Liver (tissue), 9 donors: Measurements from ENCODE around the gene BAHD1. TPM values are rescaled to one million over a fixed set of nuclear protein-coding genes. Genes with fewer than 3 reads are reported as not detected.

ENCODE experiments used
- DNase-seq: peaks from one replicate; pipeline ENCODE4 v3.0.0-alpha.2; 2017; ENCODE audit warnings: low spot score
- H3K27ac ChIP-seq, 2 donors: one replicate each; pipeline ENCODE4 v1.7.0; 2013; ENCODE audit warnings: inconsistent platforms in 2 of 2, low read length in 2 of 2, control low read depth in 1 of 2, low read depth in 1 of 2, mild to moderate bottlenecking in 1 of 2
- H3K27me3 ChIP-seq, 4 donors: one replicate each; pipeline versions ENCODE4 v1.6.1 to v1.7.0; 2013; ENCODE audit warnings: low read length in 3 of 4, inconsistent platforms in 1 of 4, mild to moderate bottlenecking in 1 of 4, moderate library complexity in 1 of 4; ENCODE audit not compliant: control insufficient read depth in 4 of 4, insufficient read depth in 4 of 4
- H3K36me3 ChIP-seq, 4 donors: one replicate each; pipeline versions ENCODE4 v1.6.1 to v1.7.0; 2013; ENCODE audit warnings: low read length in 3 of 4, mild to moderate bottlenecking in 3 of 4, low read depth in 1 of 4, moderate library complexity in 1 of 4; ENCODE audit not compliant: control insufficient read depth in 4 of 4, insufficient read depth in 3 of 4
- H3K4me1 ChIP-seq, 4 donors: one replicate each; pipeline versions ENCODE4 v1.6.1 to v1.7.0; 2013; ENCODE audit warnings: low read length in 3 of 4, mild to moderate bottlenecking in 3 of 4, moderate library complexity in 1 of 4; ENCODE audit not compliant: control insufficient read depth in 4 of 4, insufficient read depth in 4 of 4
- H3K4me3 ChIP-seq, 3 donors: one replicate each; pipeline versions ENCODE4 v1.6.1 to v1.7.0; 2013; ENCODE audit warnings: low read length in 3 of 3, control low read depth in 1 of 3, low read depth in 1 of 3, mild to moderate bottlenecking in 1 of 3
- H3K9ac ChIP-seq, 2 donors: one replicate each; pipeline ENCODE4 v1.7.0; 2013; ENCODE audit warnings: low read length in 2 of 2, mild to moderate bottlenecking in 2 of 2, moderate library complexity in 2 of 2, control low read depth in 1 of 2, low read depth in 1 of 2
- H3K9me3 ChIP-seq, 4 donors: one replicate each; pipeline versions ENCODE4 v1.6.1 to v1.7.0; 2013; ENCODE audit warnings: low read length in 3 of 4; ENCODE audit not compliant: control insufficient read depth in 4 of 4
- ATF3 ChIP-seq: IDR thresholded peaks from 2 replicates; pipeline ENCODE4 v1.6.1; 2016; ENCODE audit warnings: antibody characterized with exemption
- EGR1 ChIP-seq, 2 donors: IDR thresholded peaks; 2 replicates each; pipeline ENCODE4 v1.6.1; 2016 to 2018; ENCODE audit warnings: antibody characterized with exemption in 2 of 2, low read depth in 2 of 2
- FOXA1 ChIP-seq: IDR thresholded peaks from 2 replicates; pipeline ENCODE4 v1.6.1; 2016; ENCODE audit warnings: antibody characterized with exemption
- FOXA2 ChIP-seq: IDR thresholded peaks from 2 replicates; pipeline ENCODE4 v1.6.1; 2016; ENCODE audit warnings: antibody characterized with exemption
- GABPA ChIP-seq, 2 donors: IDR thresholded peaks in 1 of 2; conservative IDR thresholded peaks in 1 of 2; 2 replicates each; pipeline ENCODE4 v1.6.1; 2016; ENCODE audit warnings: antibody characterized with exemption in 2 of 2, mild to moderate bottlenecking in 1 of 2, moderate library complexity in 1 of 2
- HNF4G ChIP-seq: IDR thresholded peaks from 2 replicates; pipeline ENCODE4 v1.6.1; 2016; ENCODE audit warnings: antibody characterized with exemption
- JUND ChIP-seq, 2 donors: IDR thresholded peaks; 2 replicates each; pipeline ENCODE4 v1.6.1; 2016; ENCODE audit warnings: antibody characterized with exemption in 2 of 2
- NR2F2 ChIP-seq: IDR thresholded peaks from 2 replicates; pipeline ENCODE4 v1.6.1; 2016; ENCODE audit warnings: antibody characterized with exemption
- RAD21 ChIP-seq, 2 donors: IDR thresholded peaks; 2 replicates each; pipeline ENCODE4 v1.6.1; 2016; ENCODE audit warnings: antibody characterized with exemption in 2 of 2, mild to moderate bottlenecking in 2 of 2
- RXRA ChIP-seq, 2 donors: IDR thresholded peaks; 2 replicates each; pipeline ENCODE4 v1.6.1; 2017 to 2018; ENCODE audit warnings: antibody characterized with exemption in 2 of 2, mild to moderate bottlenecking in 1 of 2
- SP1 ChIP-seq: IDR thresholded peaks from 2 replicates; pipeline ENCODE4 v1.6.1; 2018; ENCODE audit warnings: antibody characterized with exemption, mild to moderate bottlenecking
- TAF1 ChIP-seq: conservative IDR thresholded peaks from 2 replicates; pipeline ENCODE4 v1.6.1; 2016; ENCODE audit warnings: antibody characterized with exemption, mild to moderate bottlenecking
- YY1 ChIP-seq: IDR thresholded peaks from 2 replicates; pipeline ENCODE4 v1.6.1; 2016; ENCODE audit warnings: antibody characterized with exemption, mild to moderate bottlenecking
- WGBS: extraction: QIAGEN DNeasy Blood & Tissue Kit; methylation state at CpG from one replicate; pipeline ENCODE4 v1.1.7; 2013; 5-methylcytosine and 5-hydroxymethylcytosine counted together
- polyA plus RNA-seq, 2 donors: library from polyadenylated mRNA; stranded (reverse) in 1 of 2; unstranded in 1 of 2; fragments of 200-250 nt in 1 of 2; fragments of >200 nt in 1 of 2; fragmentation: Nextera tagmentation in 1 of 2; extraction: Ambion mirVana in 1 of 2; gene quantifications; one replicate each; pipeline versions ENCODE4 v1.2.1 to v1.2.3, GENCODE V29; 2013 to 2015
- total RNA-seq, 2 donors: library from RNA; depleted of rRNA; stranded (reverse); fragments of >200 nt; gene quantifications; one replicate each; pipeline ENCODE4 v1.2.3, GENCODE V29; 2014
- TF ChIP-seq, protein P1 (sequence below): IDR thresholded peaks from 2 replicates; pipeline ENCODE4 v1.6.1; 2016; ENCODE audit warnings: antibody characterized with exemption
- TF ChIP-seq, protein P2 (sequence below): fragments of 150-350 bp; IDR thresholded peaks from 2 replicates; pipeline ENCODE4 v1.5.1; 2017; ENCODE audit warnings: improper control_type of control experiment, low read depth, low read length; ENCODE audit not compliant: missing input control
- TF ChIP-seq, protein P3 (sequence below): IDR thresholded peaks from 2 replicates; pipeline ENCODE4 v1.6.1; 2016; ENCODE audit warnings: antibody characterized with exemption
- donor health status: healthy.
- donor health status: healthy.
- donor health status: healthy.
- donor health status: healthy.
- donor health status: healthy.

Gene BAHD1
- total and polyA plus RNA-seq, 4 donors = 1.8 to 8.7 (median 6.6) TPM

DNA sequence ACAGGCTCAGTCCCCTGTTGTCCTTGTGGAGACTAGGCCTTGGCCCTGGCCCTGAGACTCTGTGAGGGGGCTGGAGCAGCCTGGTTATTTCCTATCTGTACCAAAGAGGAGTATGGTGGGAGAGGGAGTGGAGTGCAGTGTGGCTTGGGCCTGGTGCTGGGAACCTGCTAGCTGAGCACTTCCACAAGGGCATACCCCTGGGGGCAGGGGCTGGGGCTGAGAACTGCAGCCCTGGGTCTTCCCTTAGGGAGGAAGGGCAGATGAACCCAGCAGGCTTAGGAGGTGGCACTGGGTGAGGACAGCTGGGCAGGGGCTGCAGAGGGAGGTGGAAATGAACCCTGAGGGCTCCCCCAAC, 26.5 kb downstream of the BAHD1 start:
- Histone ChIP-seq H3K4me3 (no peak overlapping the region), H3K4me1 (peaks cover 3 to 18% (median 11%) of the 10 kb centered on the region in 4 donors), H3K36me3 (peaks cover 0 to 33% (median 10%) of the 10 kb centered on the region in 4 donors), H3K9me3 (no peaks in the 10 kb centered on the region), H3K27ac (no peak overlapping the region), H3K27me3 (no peaks in the 10 kb centered on the region), H3K9ac (no peak overlapping the region)
- TF ChIP-seq SP1 (no peak), FOXA1 (no peak), NR2F2 (no peak), YY1 (no peak), EGR1 (IDR thresholded peaks at IDR 0.05; ENCODE audit: low read depth in 2 of 2) (no peak), RAD21 (IDR thresholded peaks at IDR 0.05) (no peak), FOXA2 (no peak), JUND (IDR thresholded peaks at IDR 0.05) (no peak)
- TF ChIP-seq, protein P1, sequence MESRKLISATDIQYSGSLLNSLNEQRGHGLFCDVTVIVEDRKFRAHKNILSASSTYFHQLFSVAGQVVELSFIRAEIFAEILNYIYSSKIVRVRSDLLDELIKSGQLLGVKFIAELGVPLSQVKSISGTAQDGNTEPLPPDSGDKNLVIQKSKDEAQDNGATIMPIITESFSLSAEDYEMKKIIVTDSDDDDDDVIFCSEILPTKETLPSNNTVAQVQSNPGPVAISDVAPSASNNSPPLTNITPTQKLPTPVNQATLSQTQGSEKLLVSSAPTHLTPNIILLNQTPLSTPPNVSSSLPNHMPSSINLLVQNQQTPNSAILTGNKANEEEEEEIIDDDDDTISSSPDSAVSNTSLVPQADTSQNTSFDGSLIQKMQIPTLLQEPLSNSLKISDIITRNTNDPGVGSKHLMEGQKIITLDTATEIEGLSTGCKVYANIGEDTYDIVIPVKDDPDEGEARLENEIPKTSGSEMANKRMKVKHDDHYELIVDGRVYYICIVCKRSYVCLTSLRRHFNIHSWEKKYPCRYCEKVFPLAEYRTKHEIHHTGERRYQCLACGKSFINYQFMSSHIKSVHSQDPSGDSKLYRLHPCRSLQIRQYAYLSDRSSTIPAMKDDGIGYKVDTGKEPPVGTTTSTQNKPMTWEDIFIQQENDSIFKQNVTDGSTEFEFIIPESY = no peak
- DNase-seq = no peak

GRCh38 chr15:40468898-40469331, 28.2 kb downstream of the BAHD1 start:
- WGBS = 96% methylated on average over 4 of the region's 4 CpGs
- Histone ChIP-seq H3K9me3 (no peaks in the 10 kb centered on the region), H3K4me1 (peaks cover 3 to 18% (median 11%) of the 10 kb centered on the region in 4 donors), H3K36me3 (peaks cover 0 to 24% (median 10%) of the 10 kb centered on the region in 4 donors), H3K4me3 (no peak overlapping the region), H3K27ac (no peak overlapping the region), H3K27me3 (no peaks in the 10 kb centered on the region), H3K9ac (no peak overlapping the region)
- TF ChIP-seq EGR1 (IDR thresholded peaks at IDR 0.05; ENCODE audit: low read depth in 2 of 2) (no peak), NR2F2 (no peak), RXRA (IDR thresholded peaks at IDR 0.05) (no peak), ATF3 (no peak), JUND (IDR thresholded peaks at IDR 0.05) (no peak), TAF1 (no peak), HNF4G (no peak), GABPA (IDR thresholded peaks at IDR 0.05 in 1 of 2, conservative IDR thresholded peaks at IDR 0.05 in 1 of 2) (no peak), FOXA1 (no peak)
- TF ChIP-seq, protein P2, sequence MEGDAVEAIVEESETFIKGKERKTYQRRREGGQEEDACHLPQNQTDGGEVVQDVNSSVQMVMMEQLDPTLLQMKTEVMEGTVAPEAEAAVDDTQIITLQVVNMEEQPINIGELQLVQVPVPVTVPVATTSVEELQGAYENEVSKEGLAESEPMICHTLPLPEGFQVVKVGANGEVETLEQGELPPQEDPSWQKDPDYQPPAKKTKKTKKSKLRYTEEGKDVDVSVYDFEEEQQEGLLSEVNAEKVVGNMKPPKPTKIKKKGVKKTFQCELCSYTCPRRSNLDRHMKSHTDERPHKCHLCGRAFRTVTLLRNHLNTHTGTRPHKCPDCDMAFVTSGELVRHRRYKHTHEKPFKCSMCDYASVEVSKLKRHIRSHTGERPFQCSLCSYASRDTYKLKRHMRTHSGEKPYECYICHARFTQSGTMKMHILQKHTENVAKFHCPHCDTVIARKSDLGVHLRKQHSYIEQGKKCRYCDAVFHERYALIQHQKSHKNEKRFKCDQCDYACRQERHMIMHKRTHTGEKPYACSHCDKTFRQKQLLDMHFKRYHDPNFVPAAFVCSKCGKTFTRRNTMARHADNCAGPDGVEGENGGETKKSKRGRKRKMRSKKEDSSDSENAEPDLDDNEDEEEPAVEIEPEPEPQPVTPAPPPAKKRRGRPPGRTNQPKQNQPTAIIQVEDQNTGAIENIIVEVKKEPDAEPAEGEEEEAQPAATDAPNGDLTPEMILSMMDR = no peak
- TF ChIP-seq, protein P1 = no peak
- TF ChIP-seq, protein P3, sequence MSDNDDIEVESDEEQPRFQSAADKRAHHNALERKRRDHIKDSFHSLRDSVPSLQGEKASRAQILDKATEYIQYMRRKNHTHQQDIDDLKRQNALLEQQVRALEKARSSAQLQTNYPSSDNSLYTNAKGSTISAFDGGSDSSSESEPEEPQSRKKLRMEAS = no peak
- DNase-seq = no peak
